Muscle of leg (tissue), 11 donors: ENCODE results near the gene JPH3. TPM values are rescaled to one million over a fixed set of nuclear protein-coding genes. Genes with fewer than 3 reads are reported as not detected.
"Not testable (repeated sequence)": the region's sequence is repeated elsewhere in the genome, so short reads cannot be mapped to it uniquely, and the experiment has no call there.

Experiments
- DNase-seq: peaks from one replicate; pipeline ENCODE4 v3.0.0; 2013
- H3K27ac ChIP-seq: one replicate; pipeline ENCODE4 v1.5.1; 2013; ENCODE audit warnings: mild to moderate bottlenecking, low read length, control low read depth
- H3K27me3 ChIP-seq: one replicate; pipeline ENCODE4 v1.6.1; 2013; ENCODE audit warnings: low read length; ENCODE audit not compliant: control insufficient read depth, insufficient read depth
- H3K36me3 ChIP-seq: one replicate; pipeline ENCODE4 v1.6.1; 2013; ENCODE audit warnings: low read length; ENCODE audit not compliant: control insufficient read depth, insufficient read depth
- H3K4me1 ChIP-seq: one replicate; pipeline ENCODE4 v1.6.1; 2013; ENCODE audit warnings: low read length; ENCODE audit not compliant: control insufficient read depth, insufficient read depth
- H3K4me3 ChIP-seq: one replicate; pipeline ENCODE4 v1.5.1; 2013; ENCODE audit warnings: low read length, control low read depth
- H3K9me3 ChIP-seq: replicated peaks from 2 replicates; pipeline ENCODE4 v1.6.1; 2013; ENCODE audit warnings: low read depth, low read length; ENCODE audit not compliant: control insufficient read depth
- WGBS: methylation state at CpG from one replicate; pipeline ENCODE4 v1.1.5; 2013; ENCODE audit warnings: missing lambda C conversion rate; ENCODE audit not compliant: insufficient coverage; 5-methylcytosine and 5-hydroxymethylcytosine counted together
- polyA plus RNA-seq, 8 donors: library from polyadenylated mRNA; unstranded; fragments of 120-200 nt; gene quantifications; one replicate each; pipeline versions ENCODE4 v1.2.1 to v1.2.3, GENCODE V29; 2013; ENCODE audit warnings: inconsistent platforms in 1 of 8, low replicate concordance in 1 of 8; ENCODE audit not compliant: insufficient read length in 8 of 8, insufficient read depth in 1 of 8
- total RNA-seq: library from RNA; stranded (reverse); fragments of 120-200 nt; gene quantifications from one replicate; pipeline ENCODE4 v1.2.4, GENCODE V29; 2013

The JPH3 gene
- total and polyA plus RNA-seq, 9 donors: 0.15 to 1.4 (median 0.33) TPM

- peaks cover 14% of the 10 kb centered on the region for H3K27me3 ChIP-seq
- no peak for DNase-seq
- no peaks in the 10 kb centered on the region for H3K36me3 ChIP-seq
- H3K4me3 ChIP-seq: no peak overlapping the region
- H3K9me3 ChIP-seq: no peaks in the 10 kb centered on the region
- H3K4me1 ChIP-seq: peaks cover 6% of the 10 kb centered on the region
- 57% methylated on average over 2 of the region's 6 CpGs for WGBS
- no peak overlapping the region for H3K27ac ChIP-seq
These were observed 29.3 kb upstream of the JPH3 start for GRCh38 chr16:87572959-87573358.

- no peak overlapping the region for H3K4me3 ChIP-seq
- WGBS: 22% methylated on average over 5 of the region's 13 CpGs
- no peaks in the 10 kb centered on the region for H3K9me3 ChIP-seq
- H3K36me3 ChIP-seq: no peaks in the 10 kb centered on the region
- no peak overlapping the region for H3K27ac ChIP-seq
- H3K27me3 ChIP-seq: peaks cover 14% of the 10 kb centered on the region
- H3K4me1 ChIP-seq: peaks cover 6% of the 10 kb centered on the region
- DNase-seq: no peak
These were observed 27.1 kb upstream of the JPH3 start for GRCh38 chr16:87575027-87575804.

- 29% methylated on average over 16 of the region's 16 CpGs for WGBS
- Histone ChIP-seq H3K4me1 (peaks cover 3% of the 10 kb centered on the region), H3K36me3 (no peaks in the 10 kb centered on the region), H3K9me3 (no peaks in the 10 kb centered on the region), H3K27me3 (peaks cover 18% of the 10 kb centered on the region), H3K4me3 (no peak overlapping the region), H3K27ac (no peak overlapping the region)
- no peak for DNase-seq
These were observed 26.1 kb upstream of the JPH3 start for GRCh38 chr16:87576171-87576570.

- WGBS: no CpG with 5 or more reads among the region's 16 CpGs
- H3K36me3 ChIP-seq, DNase-seq, H3K4me3 ChIP-seq, H3K27ac ChIP-seq, H3K9me3 ChIP-seq: not testable (repeated sequence)
- Histone ChIP-seq H3K27me3 (peaks cover 19% of the 10 kb centered on the region), H3K4me1 (peaks cover 12% of the 10 kb centered on the region)
These were observed 24.0 kb upstream of the JPH3 start for GRCh38 chr16:87578142-87578930.

- no peak overlapping the region for H3K27ac ChIP-seq
- H3K4me1 ChIP-seq: peaks cover 12% of the 10 kb centered on the region
- DNase-seq: no peak
- peaks cover 28% of the 10 kb centered on the region for H3K27me3 ChIP-seq
- 100% methylated on average over 2 of the region's 4 CpGs for WGBS
- H3K4me3 ChIP-seq: no peak overlapping the region
- H3K36me3 ChIP-seq: no peaks in the 10 kb centered on the region
- no peaks in the 10 kb centered on the region for H3K9me3 ChIP-seq
These were observed 22.6 kb upstream of the JPH3 start for GRCh38 chr16:87579691-87580090.

- Histone ChIP-seq H3K4me1 (peaks cover 12% of the 10 kb centered on the region), H3K36me3 (no peaks in the 10 kb centered on the region), H3K9me3 (no peaks in the 10 kb centered on the region), H3K27ac (no peak overlapping the region), H3K27me3 (peaks cover 32% of the 10 kb centered on the region), H3K4me3 (no peak overlapping the region)
- WGBS: 89% methylated on average over 3 of the region's 4 CpGs
- no peak for DNase-seq
These were observed 21.4 kb upstream of the JPH3 start for GRCh38 chr16:87580855-87581261.

GRCh38 chr16:87581857-87582215 lies 20.5 kb upstream of the JPH3 start:
- Histone ChIP-seq H3K4me3 (no peak overlapping the region), H3K27ac (peak overlapping the region; percentile 54), H3K36me3 (no peaks in the 10 kb centered on the region), H3K4me1 (peaks cover 12% of the 10 kb centered on the region), H3K27me3 (peaks cover 34% of the 10 kb centered on the region), H3K9me3 (no peaks in the 10 kb centered on the region)
- WGBS: 54% methylated on average over 3 of the region's 7 CpGs
- peak; percentile 68 for DNase-seq

GRCh38 chr16:87582216-87582965 lies 19.9 kb upstream of the JPH3 start:
- WGBS: 19% methylated on average over 24 of the region's 33 CpGs
- Histone ChIP-seq H3K27me3 (peaks cover 36% of the 10 kb centered on the region), H3K36me3 (no peaks in the 10 kb centered on the region), H3K4me1 (peaks cover 12% of the 10 kb centered on the region), H3K9me3 (no peaks in the 10 kb centered on the region), H3K4me3 (no peak overlapping the region), H3K27ac (peak overlapping the region; percentile 54)
- DNase-seq: peak; percentile 72

GRCh38 chr16:87582966-87583325 lies 19.4 kb upstream of the JPH3 start:
- Histone ChIP-seq H3K27me3 (peaks cover 39% of the 10 kb centered on the region), H3K4me1 (peaks cover 12% of the 10 kb centered on the region), H3K36me3 (no peaks in the 10 kb centered on the region), H3K27ac (peak overlapping the region; percentile 13), H3K9me3 (no peaks in the 10 kb centered on the region), H3K4me3 (no peak overlapping the region)
- no CpG with 5 or more reads among the region's 2 CpGs for WGBS
- DNase-seq: no peak
